Measurements from ENCODE around the gene NIPA2.

DNA sequence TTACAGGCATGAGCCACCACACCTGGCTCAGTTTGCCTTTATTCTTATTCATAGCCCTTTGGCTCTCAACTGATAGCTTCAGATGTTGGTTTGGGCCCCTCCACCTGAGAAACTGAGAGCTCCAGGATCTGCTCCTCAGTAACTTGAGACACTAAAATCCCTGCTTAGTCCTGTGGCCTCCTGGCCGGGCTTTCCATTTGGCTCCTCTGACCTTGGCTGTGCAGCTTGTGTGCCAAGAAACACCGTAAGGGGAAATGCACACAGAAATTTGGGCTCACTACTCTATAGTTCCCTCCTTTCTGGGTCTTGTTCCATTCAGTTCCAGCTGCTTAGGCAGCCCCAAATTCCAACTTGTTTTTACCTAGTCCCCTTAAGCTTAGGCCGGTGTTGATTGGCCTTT lies 24.9 kb downstream of the NIPA2 start:
- TF ChIP-seq POLR2A (IDR thresholded peaks at IDR 0.05) (no peak), POLR2AphosphoS5 (IDR thresholded peaks at IDR 0.05) (no peak), EP300 (IDR thresholded peaks at IDR 0.05; ENCODE audit: low read depth) (no peak)
- TF ChIP-seq, protein P1, sequence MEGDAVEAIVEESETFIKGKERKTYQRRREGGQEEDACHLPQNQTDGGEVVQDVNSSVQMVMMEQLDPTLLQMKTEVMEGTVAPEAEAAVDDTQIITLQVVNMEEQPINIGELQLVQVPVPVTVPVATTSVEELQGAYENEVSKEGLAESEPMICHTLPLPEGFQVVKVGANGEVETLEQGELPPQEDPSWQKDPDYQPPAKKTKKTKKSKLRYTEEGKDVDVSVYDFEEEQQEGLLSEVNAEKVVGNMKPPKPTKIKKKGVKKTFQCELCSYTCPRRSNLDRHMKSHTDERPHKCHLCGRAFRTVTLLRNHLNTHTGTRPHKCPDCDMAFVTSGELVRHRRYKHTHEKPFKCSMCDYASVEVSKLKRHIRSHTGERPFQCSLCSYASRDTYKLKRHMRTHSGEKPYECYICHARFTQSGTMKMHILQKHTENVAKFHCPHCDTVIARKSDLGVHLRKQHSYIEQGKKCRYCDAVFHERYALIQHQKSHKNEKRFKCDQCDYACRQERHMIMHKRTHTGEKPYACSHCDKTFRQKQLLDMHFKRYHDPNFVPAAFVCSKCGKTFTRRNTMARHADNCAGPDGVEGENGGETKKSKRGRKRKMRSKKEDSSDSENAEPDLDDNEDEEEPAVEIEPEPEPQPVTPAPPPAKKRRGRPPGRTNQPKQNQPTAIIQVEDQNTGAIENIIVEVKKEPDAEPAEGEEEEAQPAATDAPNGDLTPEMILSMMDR (IDR thresholded peaks at IDR 0.05): no peak

All from transverse colon (tissue), 4 donors.